A673 (cell line): ENCODE data around the gene ACP2. TPM values are rescaled to one million over a fixed set of nuclear protein-coding genes. Genes with fewer than 3 reads are reported as not detected.

ENCODE experiments used
- BruUV-seq: library from RNA; stranded (reverse); fragments of 400-500 nt; replicated peaks from 2 replicates; lab custom pipeline; 2021; lab: Mats Ljungman, UMichigan
- CTCF ChIA-PET: fragments of 300-600 bp; sonication (Branson Sonifier 250); formaldehyde crosslinking; loops from one replicate; lab custom pipeline; 2022; ENCODE audit warnings: antibody characterized with exemption; lab: Charles Lee
- POLR2A ChIA-PET: fragments of 300-600 bp; sonication (Branson Sonifier 250); formaldehyde crosslinking; loops from one replicate; lab custom pipeline; 2022; ENCODE audit warnings: antibody characterized with exemption; ENCODE audit not compliant: low non-redundant PET; lab: Charles Lee
- DNase-seq: peaks from one replicate; pipeline ENCODE4 v3.0.0-alpha.2; 2015; ENCODE audit warnings: low spot score
- H3K27ac ChIP-seq: fragments of 200-600 bp; sonication (generic); 2 replicates; pipeline ENCODE4 v1.5.1; 2016; ENCODE audit warnings: mixed run types, low read depth, mild to moderate bottlenecking, mixed read lengths, antibody characterized with exemption, low read length; ENCODE audit not compliant: poor library complexity, severe bottlenecking
- H3K27me3 ChIP-seq: fragments of 200-600 bp; sonication (generic); replicated peaks from 2 replicates; pipeline ENCODE4 v1.6.1; 2017; ENCODE audit warnings: mixed run types, low read depth, mild to moderate bottlenecking, mixed read lengths, antibody characterized with exemption, low read length; ENCODE audit not compliant: insufficient read depth, poor library complexity
- H3K36me3 ChIP-seq: fragments of 200-600 bp; sonication (generic); 2 replicates; pipeline ENCODE4 v1.6.1; 2016; ENCODE audit warnings: mixed run types, mild to moderate bottlenecking, mixed read lengths, antibody characterized with exemption, low read length; ENCODE audit not compliant: insufficient read depth, poor library complexity, severe bottlenecking
- H3K4me1 ChIP-seq: fragments of 200-600 bp; sonication (generic); 2 replicates; pipeline ENCODE4 v1.6.1; 2017; ENCODE audit warnings: mixed run types, mild to moderate bottlenecking, mixed read lengths, antibody characterized with exemption, low read length; ENCODE audit not compliant: insufficient read depth, poor library complexity, severe bottlenecking
- H3K4me3 ChIP-seq: fragments of 200-600 bp; sonication (generic); 2 replicates; pipeline ENCODE4 v1.5.1; 2016; ENCODE audit warnings: low read depth, mixed run types, mild to moderate bottlenecking, mixed read lengths, low read length; ENCODE audit not compliant: poor library complexity, severe bottlenecking
- H3K9me3 ChIP-seq: fragments of 200-600 bp; sonication (generic); 2 replicates; pipeline ENCODE4 v1.6.1; 2016; ENCODE audit warnings: mixed run types, low read depth, mild to moderate bottlenecking, mixed read lengths, antibody characterized with exemption, low read length; ENCODE audit not compliant: poor library complexity, severe bottlenecking
- EZH2 ChIP-seq: fragments of 200-600 bp; sonication (generic); IDR thresholded peaks from 2 replicates; pipeline ENCODE4 v1.6.1; 2017; ENCODE audit warnings: borderline replicate concordance, low read depth, mild to moderate bottlenecking, mixed read lengths, antibody characterized with exemption, low read length; ENCODE audit not compliant: poor library complexity, severe bottlenecking
- intact Hi-C: fragments of 100-400 bp; cut with micrococcal nuclease; formaldehyde crosslinking; loops from one replicate; pipeline ENCODE4 v1.10.0; 2022; ENCODE audit not compliant: unreplicated experiment
- total RNA-seq: library from RNA; stranded (reverse); gene quantifications from 2 replicates; pipeline ENCODE4 v1.2.3, GENCODE V29; 2021
- TF ChIP-seq, protein P1 (sequence below): fragments of 300-800, 200-600 bp; sonication (generic); conservative IDR thresholded peaks from 2 replicates; pipeline ENCODE4 v1.5.1; 2017; ENCODE audit warnings: low read depth, mild to moderate bottlenecking, antibody characterized with exemption, low read length, moderate library complexity, mixed read lengths

ACP2 gene
- total RNA-seq, 1 experiment from 2014 or later: 63.3 TPM

GRCh38 chr11:47280099-47280498 is 31.5 kb upstream of the ACP2 start:
- POLR2A ChIA-PET: no interaction called here
- Histone ChIP-seq H3K27me3 (no peaks in the 10 kb centered on the region), H3K27ac (no peak overlapping the region), H3K9me3 (no peaks in the 10 kb centered on the region), H3K36me3 (peaks cover 98% of the 10 kb centered on the region), H3K4me1 (no peaks in the 10 kb centered on the region), H3K4me3 (no peak overlapping the region)
- no peak for DNase-seq
- no TSS peak for BruUV-seq
- CTCF ChIA-PET: no interaction called here
- TF ChIP-seq EZH2: no peak
- TF ChIP-seq, protein P1, sequence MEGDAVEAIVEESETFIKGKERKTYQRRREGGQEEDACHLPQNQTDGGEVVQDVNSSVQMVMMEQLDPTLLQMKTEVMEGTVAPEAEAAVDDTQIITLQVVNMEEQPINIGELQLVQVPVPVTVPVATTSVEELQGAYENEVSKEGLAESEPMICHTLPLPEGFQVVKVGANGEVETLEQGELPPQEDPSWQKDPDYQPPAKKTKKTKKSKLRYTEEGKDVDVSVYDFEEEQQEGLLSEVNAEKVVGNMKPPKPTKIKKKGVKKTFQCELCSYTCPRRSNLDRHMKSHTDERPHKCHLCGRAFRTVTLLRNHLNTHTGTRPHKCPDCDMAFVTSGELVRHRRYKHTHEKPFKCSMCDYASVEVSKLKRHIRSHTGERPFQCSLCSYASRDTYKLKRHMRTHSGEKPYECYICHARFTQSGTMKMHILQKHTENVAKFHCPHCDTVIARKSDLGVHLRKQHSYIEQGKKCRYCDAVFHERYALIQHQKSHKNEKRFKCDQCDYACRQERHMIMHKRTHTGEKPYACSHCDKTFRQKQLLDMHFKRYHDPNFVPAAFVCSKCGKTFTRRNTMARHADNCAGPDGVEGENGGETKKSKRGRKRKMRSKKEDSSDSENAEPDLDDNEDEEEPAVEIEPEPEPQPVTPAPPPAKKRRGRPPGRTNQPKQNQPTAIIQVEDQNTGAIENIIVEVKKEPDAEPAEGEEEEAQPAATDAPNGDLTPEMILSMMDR: no peak
- intact Hi-C loops: no loop called here

DNA sequence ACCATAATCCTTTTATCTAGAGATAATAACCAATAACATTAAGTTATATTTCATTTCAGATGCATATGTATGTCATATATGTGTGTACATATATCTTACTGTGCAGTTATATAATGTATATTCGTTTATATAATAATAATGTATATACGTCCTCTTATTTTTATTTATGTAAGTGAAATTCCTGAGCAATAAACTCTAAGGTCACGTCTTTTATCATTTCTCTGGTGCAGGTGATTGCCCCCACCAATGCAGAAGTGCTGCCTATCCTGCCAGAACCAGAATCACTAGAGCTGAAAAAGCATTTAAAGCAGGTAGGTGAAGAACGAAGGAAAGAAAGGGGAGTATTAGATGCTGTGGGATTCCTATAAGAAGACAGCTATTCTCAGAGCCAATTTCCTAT is 30.2 kb upstream of the ACP2 start:
- Histone ChIP-seq H3K36me3 (peaks cover 93% of the 10 kb centered on the region), H3K9me3 (no peaks in the 10 kb centered on the region), H3K27ac (no peak overlapping the region), H3K27me3 (no peaks in the 10 kb centered on the region), H3K4me3 (no peak overlapping the region), H3K4me1 (no peaks in the 10 kb centered on the region)
- DNase-seq: no peak
- TF ChIP-seq, protein P1: no peak
- no peak for TF ChIP-seq EZH2
- no TSS peak for BruUV-seq
- intact Hi-C loops: no loop called here
- POLR2A ChIA-PET: no interaction called here
- CTCF ChIA-PET: no interaction called here

DNA sequence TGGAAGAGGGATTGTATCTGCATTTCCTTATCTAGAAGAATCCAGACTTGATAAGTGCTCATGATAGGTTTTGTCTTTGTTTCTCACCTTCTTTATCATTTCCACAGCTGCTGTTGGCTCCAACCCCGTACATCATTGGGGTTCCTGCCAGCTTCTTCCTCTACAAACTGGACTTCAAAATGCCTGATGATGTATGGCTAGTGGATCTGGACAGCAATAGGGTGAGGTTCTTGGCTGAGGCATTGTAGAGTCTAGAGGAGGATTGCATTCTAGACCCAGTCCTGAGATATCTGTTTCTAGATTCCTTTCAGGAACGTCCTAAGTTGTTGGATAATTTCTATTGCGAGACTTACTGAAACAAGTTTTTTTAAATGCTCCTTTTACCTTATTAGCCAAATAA is 29.4 kb upstream of the ACP2 start:
- Histone ChIP-seq H3K4me1 (no peaks in the 10 kb centered on the region), H3K36me3 (peaks cover 86% of the 10 kb centered on the region), H3K9me3 (no peaks in the 10 kb centered on the region), H3K4me3 (no peak overlapping the region), H3K27me3 (no peaks in the 10 kb centered on the region), H3K27ac (no peak overlapping the region)
- no peak for DNase-seq
- POLR2A ChIA-PET: no interaction called here
- CTCF ChIA-PET: no interaction called here
- BruUV-seq: no TSS peak
- intact Hi-C loops: no loop called here
- no peak for TF ChIP-seq EZH2
- TF ChIP-seq, protein P1: no peak
